H1 (cell line): ENCODE measurements around the gene GHRHR. TPM values are rescaled to one million over a fixed set of nuclear protein-coding genes. Genes with fewer than 3 reads are reported as not detected.

ENCODE experiments used
- CTCF ChIA-PET: fragments of 300-600 bp; sonication (Branson Sonifier 250); formaldehyde crosslinking; loops from one replicate; lab custom pipeline; 2021; ENCODE audit not compliant: partially characterized antibody; lab: Charles Lee
- POLR2A ChIA-PET: fragments of 300-600 bp; sonication (Branson Sonifier 250); formaldehyde crosslinking; loops from one replicate; lab custom pipeline; 2021; ENCODE audit warnings: inconsistent platforms; ENCODE audit not compliant: partially characterized antibody; lab: Charles Lee
- DNase-seq, 2 experiments: peaks; one replicate each; pipeline versions ENCODE4 v3.0.0 to v3.0.0-alpha.2; 2010 to 2022; ENCODE audit warnings: low spot score in 2 of 2, low read depth in 1 of 2, mixed read lengths in 1 of 2
- FAIRE-seq: peaks from 2 replicates; lab custom pipeline; 2011; peaks lifted over from hg19 to GRCh38; lab: Jason Lieb, UNC
- H2AFZ ChIP-seq: 2 replicates; pipeline ENCODE4 v1.8.1; 2012; ENCODE audit warnings: low read length, inconsistent platforms
- H2AK5ac ChIP-seq: 2 replicates; pipeline ENCODE4 v1.6.1; 2013; ENCODE audit warnings: low read depth, low read length
- H2BK120ac ChIP-seq: replicated peaks from 2 replicates; pipeline ENCODE3; 2013; ENCODE audit warnings: low read depth, low read length, inconsistent platforms
- H2BK12ac ChIP-seq: 2 replicates; pipeline ENCODE4 v1.6.1; 2013; ENCODE audit warnings: low read depth, low read length
- H2BK15ac ChIP-seq: 2 replicates; pipeline ENCODE4 v1.6.1; 2013; ENCODE audit warnings: low read length
- H2BK20ac ChIP-seq: 2 replicates; pipeline ENCODE4 v1.6.1; 2013; ENCODE audit warnings: low read length
- H2BK5ac ChIP-seq: 2 replicates; pipeline ENCODE4 v1.6.1; 2013; ENCODE audit warnings: low read depth, low read length
- H3K14ac ChIP-seq: 2 replicates; pipeline ENCODE4 v1.6.1; 2013; ENCODE audit warnings: inconsistent platforms; ENCODE audit not compliant: insufficient read length
- H3K18ac ChIP-seq: 2 replicates; pipeline ENCODE4 v1.6.1; 2013; ENCODE audit warnings: low read length; ENCODE audit errors: extremely low read depth
- H3K23ac ChIP-seq: 2 replicates; pipeline ENCODE4 v1.6.1; 2013; ENCODE audit warnings: inconsistent platforms; ENCODE audit not compliant: insufficient read length
- H3K23me2 ChIP-seq: 2 replicates; pipeline ENCODE4 v1.6.1; 2013; ENCODE audit warnings: low read depth, low read length
- H3K27ac ChIP-seq: 2 replicates; pipeline ENCODE4 v1.6.1; 2011; ENCODE audit warnings: low read depth, low read length, inconsistent platforms
- H3K27me3 ChIP-seq, 4 experiments: replicated peaks in 1 of 4; 1 replicate in 1 of 4; 2 replicates in 3 of 4; pipeline versions ENCODE4 v1.6.1 to v1.8.1; 2011 to 2013; ENCODE audit warnings: low read length in 3 of 4, mild to moderate bottlenecking in 3 of 4, inconsistent platforms in 2 of 4, mixed read lengths in 2 of 4, moderate library complexity in 1 of 4; ENCODE audit not compliant: control insufficient read depth in 3 of 4, insufficient read depth in 3 of 4; ENCODE audit errors: extremely low read depth in 1 of 4
- H3K36me3 ChIP-seq, 4 experiments: 2 replicates each; pipeline versions ENCODE4 v1.6.1 to v1.8.1; 2011 to 2013; ENCODE audit warnings: mild to moderate bottlenecking in 4 of 4, low read length in 3 of 4, moderate library complexity in 2 of 4, control low read depth in 1 of 4, inconsistent platforms in 1 of 4; ENCODE audit not compliant: insufficient read depth in 4 of 4, control insufficient read depth in 2 of 4
- H3K4ac ChIP-seq: replicated peaks from 2 replicates; pipeline ENCODE3; 2013; ENCODE audit warnings: low read length, low read depth, mixed read lengths, inconsistent platforms; ENCODE audit not compliant: insufficient read length
- H3K4me1 ChIP-seq, 4 experiments: replicated peaks in 1 of 4; 1 replicate in 1 of 4; 2 replicates in 3 of 4; pipeline versions ENCODE4 v1.6.1 to v1.8.1; 2011 to 2013; ENCODE audit warnings: low read length in 3 of 4, inconsistent platforms in 2 of 4, mixed read lengths in 1 of 4; ENCODE audit not compliant: insufficient read depth in 4 of 4, control insufficient read depth in 3 of 4
- H3K4me2 ChIP-seq, 2 experiments: 2 replicates each; pipeline versions ENCODE4 v1.6.1 to v1.8.1; 2011 to 2013; ENCODE audit warnings: low read depth in 2 of 2, low read length in 2 of 2, control low read depth in 1 of 2, inconsistent platforms in 1 of 2, mild to moderate bottlenecking in 1 of 2; ENCODE audit not compliant: insufficient read depth in 1 of 2
- H3K4me3 ChIP-seq, 4 experiments: fragments of 200-600, 300-600 bp in 1 of 4; sonication (generic), shearing (Covaris generic), sonication (Bioruptor Twin) in 1 of 4; 2 replicates each; pipeline versions ENCODE4 v1.5.1 to v1.8.1; 2011 to 2016; ENCODE audit warnings: low read length in 4 of 4, low read depth in 3 of 4, control low read depth in 2 of 4, inconsistent platforms in 2 of 4, mild to moderate bottlenecking in 2 of 4, mixed read lengths in 1 of 4, moderate library complexity in 1 of 4; ENCODE audit not compliant: insufficient read depth in 2 of 4; ENCODE audit errors: extremely low read depth in 1 of 4
- H3K56ac ChIP-seq: replicated peaks from 2 replicates; pipeline ENCODE3; 2013; ENCODE audit warnings: low read depth, mild to moderate bottlenecking, mixed read lengths, low read length, inconsistent platforms; ENCODE audit not compliant: insufficient read length
- H3K79me1 ChIP-seq: 2 replicates; pipeline ENCODE4 v1.6.1; 2013; ENCODE audit warnings: low read depth, low read length, control low read depth
- H3K79me2 ChIP-seq, 2 experiments: 2 replicates each; pipeline versions ENCODE4 v1.6.1 to v1.8.1; 2012 to 2013; ENCODE audit warnings: low read length in 2 of 2, mild to moderate bottlenecking in 2 of 2, inconsistent platforms in 1 of 2; ENCODE audit not compliant: insufficient read depth in 2 of 2, control insufficient read depth in 1 of 2
- H3K9ac ChIP-seq, 4 experiments: replicated peaks in 1 of 4; 1 replicate in 1 of 4; 2 replicates in 3 of 4; pipeline versions ENCODE4 v1.6.1 to v1.8.1; 2011 to 2013; ENCODE audit warnings: low read depth in 3 of 4, low read length in 3 of 4, control low read depth in 2 of 4, mild to moderate bottlenecking in 2 of 4, moderate library complexity in 2 of 4, inconsistent platforms in 1 of 4; ENCODE audit errors: extremely low read depth in 1 of 4
- H3K9me3 ChIP-seq, 2 experiments: 2 replicates each; pipeline versions ENCODE4 v1.6.1 to v1.8.1; 2012 to 2013; ENCODE audit warnings: mild to moderate bottlenecking in 2 of 2, moderate library complexity in 2 of 2, control low read depth in 1 of 2, inconsistent platforms in 1 of 2, low read depth in 1 of 2, low read length in 1 of 2, mixed read lengths in 1 of 2; ENCODE audit not compliant: insufficient read depth in 2 of 2
- H4K20me1 ChIP-seq, 2 experiments: replicated peaks in 1 of 2; 2 replicates each; pipeline versions ENCODE3 to v1.8.1; 2011 to 2013; ENCODE audit warnings: inconsistent platforms in 2 of 2, low read length in 2 of 2, mild to moderate bottlenecking in 1 of 2; ENCODE audit not compliant: insufficient read depth in 2 of 2, control insufficient read depth in 1 of 2
- H4K5ac ChIP-seq: 2 replicates; pipeline ENCODE4 v1.6.1; 2013; ENCODE audit warnings: low read length, low read depth, mixed read lengths, inconsistent platforms; ENCODE audit not compliant: insufficient read length
- H4K8ac ChIP-seq: 2 replicates; pipeline ENCODE4 v1.8.0; 2013; ENCODE audit warnings: mild to moderate bottlenecking, moderate library complexity, low read length, inconsistent platforms; ENCODE audit not compliant: insufficient read depth; ENCODE audit errors: extremely low read depth
- H4K91ac ChIP-seq: replicated peaks from 2 replicates; pipeline ENCODE3; 2013; ENCODE audit warnings: low read length, mixed read lengths, inconsistent platforms; ENCODE audit not compliant: insufficient read length
- KDM4A ChIP-seq: IDR thresholded peaks from one replicate; pipeline ENCODE4 v1.7.1; 2012; ENCODE audit warnings: low read depth, mild to moderate bottlenecking, moderate library complexity, low read length, inconsistent platforms; ENCODE audit not compliant: severe bottlenecking
- MAFK ChIP-seq: IDR thresholded peaks from 2 replicates; pipeline ENCODE4 v1.6.1; 2012; ENCODE audit warnings: low read depth, mild to moderate bottlenecking, improper control_type of control experiment, low read length
- WGBS, 2 experiments: shearing (Covaris generic) in 1 of 2; methylation state at CpG; one replicate each; pipeline versions ENCODE4 v1.1.6 to v1.1.7; 2013 to 2015; ENCODE audit warnings: low lambda C conversion rate in 2 of 2, mixed read lengths in 2 of 2, inconsistent platforms in 1 of 2, low coverage in 1 of 2, missing lambda C conversion rate in 1 of 2; ENCODE audit not compliant: insufficient replicate concordance in 2 of 2, insufficient coverage in 1 of 2, insufficient read length in 1 of 2; ENCODE audit errors: extremely low coverage in 1 of 2, missing lambda C conversion rate in 1 of 2; 5-methylcytosine and 5-hydroxymethylcytosine counted together
- polyA plus RNA-seq, 7 experiments: library from polyadenylated mRNA; depleted of rRNA in 3 of 7; stranded (reverse) in 5 of 7; unstranded in 2 of 7; fragments of >200 nt in 5 of 7; fragments of 200-250 nt in 2 of 7; gene quantifications; 1 replicate in 5 of 7; 2 replicates in 1 of 7; 4 replicates in 1 of 7; pipeline versions ENCODE4 v1.2.1 to v1.2.3, GENCODE V29; 2011 to 2013; ENCODE audit warnings: missing spikeins in 2 of 7, mixed read lengths in 2 of 7
- total RNA-seq: library from RNA; stranded (reverse); fragmentation: NEBNext Ultra II Directional; extraction: Animal tissue kit (Norgen Biotek cat#: 25700); gene quantifications from 2 replicates; pipeline ENCODE4 v1.2.1, GENCODE V29; 2021

GHRHR gene
- total and polyA plus RNA-seq, 2 of the 8 experiments (the other 6 are each of a cell fraction or from before 2014, with no cell fraction given), result 0.60 to 6.5 TPM

DNA sequence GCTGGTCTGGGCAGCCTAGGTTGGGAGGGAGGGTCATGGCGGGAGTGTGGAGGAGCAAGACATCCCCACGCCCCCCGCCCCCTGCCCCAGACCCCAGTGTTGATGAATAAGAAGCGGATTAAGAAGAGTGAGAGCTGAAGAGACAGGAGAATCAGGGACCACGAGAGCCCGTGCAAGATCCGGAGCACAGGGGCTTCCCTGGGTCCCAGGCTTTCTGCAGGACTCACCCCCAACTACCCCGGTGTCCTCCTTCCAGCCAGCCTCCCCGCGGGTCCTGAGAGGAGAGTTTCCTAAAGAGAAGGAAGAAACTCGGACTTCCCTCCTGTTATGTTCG is 20.1 kb downstream of the GHRHR start:
- no peak for FAIRE-seq
- Histone ChIP-seq H2BK120ac (peak overlapping the region; percentile 68), H3K4me2 (peak overlapping the region; percentile 76 to 98), H3K9me3 (no peaks in the 10 kb centered on the region), H3K79me2 (no peaks in the 10 kb centered on the region), H2BK12ac (no peak overlapping the region), H3K27ac (no peak overlapping the region), H3K14ac (no peak overlapping the region), H3K23me2 (peaks cover 8% of the 10 kb centered on the region), H3K4ac (no peak overlapping the region), H2AFZ (peak overlapping the region; percentile 61; the same call in 1 of the 2 replicates), H2AK5ac (no peak overlapping the region), H3K4me3 (peak overlapping the region; percentile 32 to 59 (median 38); a peak in 7 of 8 replicates), H3K79me1 (no peaks in the 10 kb centered on the region; the same call in 1 of the 2 replicates), H3K56ac (no peak overlapping the region)
- CTCF ChIA-PET, result interaction anchor here (0.9 to 26.1 kb wide), 46 partner anchors 9 to 211 kb away, joined by 3 to 517 read pairs (median 7); partner anchors contain the start of genes ADCYAP1R1 and GHRHR
- peak in 1 of 2 experiments; percentile 64 for DNase-seq
- 4% methylated on average over 10 of the region's 12 CpGs; no CpG with 5 or more reads in 1 of the 2 experiments for WGBS, 2 experiments
- POLR2A ChIA-PET, result interaction anchor here (1.1 to 2.7 kb wide), 12 partner anchors 23 to 142 kb away, joined by 3 to 17 read pairs (median 4); partner anchors contain the start of gene ADCYAP1R1
- TF ChIP-seq MAFK (no peak), KDM4A (peak; percentile 24)
- TF ChIP-seq, all 59 proteins: peak for 1
- no peak overlapping the region for H3K23ac ChIP-seq
- H3K18ac ChIP-seq, result peak overlapping the region; percentile 87
- H2BK5ac ChIP-seq, result peak overlapping the region; percentile 36; the same call in 1 of the 2 replicates
- H3K27me3 ChIP-seq, result peaks cover 0 to 7% (median 2%) of the 10 kb centered on the region in 4 experiments; a peak in 3 of 7 replicates
- no peaks in the 10 kb centered on the region for H3K36me3 ChIP-seq
- H4K20me1 ChIP-seq, result no peaks in the 10 kb centered on the region
- no peak overlapping the region for H4K5ac ChIP-seq
- H3K4me1 ChIP-seq, result peaks cover 16 to 45% (median 35%) of the 10 kb centered on the region in 4 experiments
- 0 out of 2 replicates have a peak overlapping the region, but pooled peaks have one; percentile 60 for H4K8ac ChIP-seq
- H2BK15ac ChIP-seq, result 0 out of 2 replicates have a peak overlapping the region, but pooled peaks have one; percentile 18
- peak overlapping the region; percentile 20 for H4K91ac ChIP-seq
- no peak overlapping the region for H3K9ac ChIP-seq
- H2BK20ac ChIP-seq, result peak overlapping the region; percentile 77; the same call in 1 of the 2 replicates
